HepG2 (cell line): Measurements from ENCODE around the gene C1GALT1C1. TPM values are rescaled to one million over a fixed set of nuclear protein-coding genes. Genes with fewer than 3 reads are reported as not detected.
A peak's percentile ranks its signal among the peaks of the same experiment; 100 is the strongest.

ENCODE experiments used
- ATF7 ChIP-seq, 2 experiments: fragments of 450-650 bp in 1 of 2; sonication (generic) in 1 of 2; formaldehyde crosslinking in 1 of 2; IDR thresholded peaks; 2 replicates each; pipeline versions ENCODE4 v1.4.0 to v1.6.1; 2016 to 2020; ENCODE audit warnings: antibody characterized with exemption in 1 of 2, mild to moderate bottlenecking in 1 of 2, missing genetic modification reagents in 1 of 2
- EED ChIP-seq: sonication (generic); formaldehyde crosslinking; IDR thresholded peaks from 2 replicates; pipeline ENCODE4 v1.5.0; 2020; ENCODE audit warnings: mild to moderate bottlenecking, missing genetic modification reagents
- FIP1L1 ChIP-seq: fragments of 200-400 bp; formaldehyde crosslinking; IDR thresholded peaks from 2 replicates; pipeline ENCODE4 v1.6.1; 2018; ENCODE audit warnings: low read depth, mild to moderate bottlenecking, low read length, moderate library complexity, borderline replicate concordance; ENCODE audit not compliant: insufficient read depth
- GATA4 ChIP-seq: sonication (generic); IDR thresholded peaks from 2 replicates; pipeline ENCODE4 v1.6.1; 2016; ENCODE audit warnings: antibody characterized with exemption, low read depth, borderline replicate concordance
- MED1 ChIP-seq: sonication (generic); formaldehyde crosslinking; IDR thresholded peaks from 2 replicates; pipeline ENCODE4 v1.4.0; 2020; ENCODE audit warnings: missing genetic modification reagents
- MED13 ChIP-seq: sonication (generic); formaldehyde crosslinking; IDR thresholded peaks from 2 replicates; pipeline ENCODE4 v1.5.0; 2020; ENCODE audit warnings: missing genetic modification reagents
- NCOR1 ChIP-seq: fragments of 200-600 bp; sonication (generic); IDR thresholded peaks from 2 replicates; pipeline ENCODE4 v1.7.0; 2017; ENCODE audit warnings: antibody characterized with exemption, low read length, borderline replicate concordance
- PHF21A ChIP-seq: sonication (generic); formaldehyde crosslinking; IDR thresholded peaks from 2 replicates; pipeline ENCODE4 v1.5.0; 2020; ENCODE audit warnings: mild to moderate bottlenecking, missing genetic modification reagents
- RARG ChIP-seq: sonication (generic); formaldehyde crosslinking; IDR thresholded peaks from 2 replicates; pipeline ENCODE4 v1.4.0; 2020; ENCODE audit warnings: low read depth, mild to moderate bottlenecking, missing genetic modification reagents
- RBFOX2 ChIP-seq: fragments of 200-400 bp; formaldehyde crosslinking; IDR thresholded peaks from 2 replicates; pipeline ENCODE4 v1.6.1; 2017; ENCODE audit warnings: low read depth, mild to moderate bottlenecking, low read length
- ZNF17 ChIP-seq: sonication (generic); formaldehyde crosslinking; IDR thresholded peaks from 2 replicates; pipeline ENCODE4 v1.5.0; 2020; ENCODE audit warnings: mild to moderate bottlenecking, missing genetic modification reagents
- ZNF20 ChIP-seq: sonication (generic); formaldehyde crosslinking; IDR thresholded peaks from 2 replicates; pipeline ENCODE4 v1.4.0; 2020; ENCODE audit warnings: mild to moderate bottlenecking, moderate library complexity, missing genetic modification reagents
- ZNF331 ChIP-seq: sonication (generic); formaldehyde crosslinking; IDR thresholded peaks from 2 replicates; pipeline ENCODE4 v1.4.0; 2020; ENCODE audit warnings: missing genetic modification reagents
- ZNF441 ChIP-seq: sonication (generic); formaldehyde crosslinking; IDR thresholded peaks from 2 replicates; pipeline ENCODE4 v1.7.0; 2021; ENCODE audit warnings: missing genetic modification reagents, borderline replicate concordance
- ZNF724P ChIP-seq: sonication (generic); formaldehyde crosslinking; IDR thresholded peaks from 2 replicates; pipeline ENCODE4 v1.8.0; 2022; ENCODE audit warnings: missing genetic modification reagents, borderline replicate concordance
- polyA plus RNA-seq, 8 experiments: library from polyadenylated mRNA; depleted of rRNA in 3 of 8; stranded (reverse) in 7 of 8; unstranded in 1 of 8; fragments of >200 nt; fragmentation: Illumina TruSeq in 4 of 8; extraction: Trizol in 4 of 8; gene quantifications; 2 replicates each; pipeline versions ENCODE4 v1.2.1 to v1.2.3, GENCODE V29; 2011 to 2016; ENCODE audit warnings: low read depth in 4 of 8, missing spikeins in 1 of 8, mixed read lengths in 1 of 8; ENCODE audit not compliant: insufficient read depth in 1 of 8
- total RNA-seq, 5 experiments: library from RNA; depleted of rRNA; stranded (reverse); fragments of >200 nt; fragmentation: Illumina TruSeq; extraction: Trizol; gene quantifications; 2 replicates each; pipeline ENCODE4 v1.2.3, GENCODE V29; 2016; ENCODE audit warnings: low read depth in 1 of 5
- TF ChIP-seq, protein P1 (sequence below): sonication (generic); formaldehyde crosslinking; IDR thresholded peaks from 2 replicates; pipeline ENCODE4 v1.5.1; 2020; ENCODE audit warnings: mild to moderate bottlenecking, moderate library complexity, missing genetic modification reagents
- TF ChIP-seq, protein P2 (sequence below): sonication (generic); formaldehyde crosslinking; IDR thresholded peaks from 2 replicates; pipeline ENCODE4 v1.4.0; 2020; ENCODE audit warnings: missing genetic modification reagents
- TF ChIP-seq, protein P3 (sequence below): sonication (generic); formaldehyde crosslinking; IDR thresholded peaks from 2 replicates; pipeline ENCODE4 v1.4.0; 2020; ENCODE audit warnings: missing genetic modification reagents
- TF ChIP-seq, protein P4 (sequence below): sonication (generic); formaldehyde crosslinking; IDR thresholded peaks from 2 replicates; pipeline ENCODE4 v1.4.0; 2020; ENCODE audit warnings: mild to moderate bottlenecking, missing genetic modification reagents
- TF ChIP-seq, protein P5 (sequence below): sonication (generic); formaldehyde crosslinking; IDR thresholded peaks from 2 replicates; pipeline ENCODE4 v1.8.1; 2023; ENCODE audit warnings: mild to moderate bottlenecking, moderate library complexity, missing genetic modification reagents

The C1GALT1C1 gene
- total and polyA plus RNA-seq, 2 of the 13 experiments (the other 11 are each of a cell fraction or from before 2014, with no cell fraction given) = 26.3 to 31.9 TPM

DNA sequence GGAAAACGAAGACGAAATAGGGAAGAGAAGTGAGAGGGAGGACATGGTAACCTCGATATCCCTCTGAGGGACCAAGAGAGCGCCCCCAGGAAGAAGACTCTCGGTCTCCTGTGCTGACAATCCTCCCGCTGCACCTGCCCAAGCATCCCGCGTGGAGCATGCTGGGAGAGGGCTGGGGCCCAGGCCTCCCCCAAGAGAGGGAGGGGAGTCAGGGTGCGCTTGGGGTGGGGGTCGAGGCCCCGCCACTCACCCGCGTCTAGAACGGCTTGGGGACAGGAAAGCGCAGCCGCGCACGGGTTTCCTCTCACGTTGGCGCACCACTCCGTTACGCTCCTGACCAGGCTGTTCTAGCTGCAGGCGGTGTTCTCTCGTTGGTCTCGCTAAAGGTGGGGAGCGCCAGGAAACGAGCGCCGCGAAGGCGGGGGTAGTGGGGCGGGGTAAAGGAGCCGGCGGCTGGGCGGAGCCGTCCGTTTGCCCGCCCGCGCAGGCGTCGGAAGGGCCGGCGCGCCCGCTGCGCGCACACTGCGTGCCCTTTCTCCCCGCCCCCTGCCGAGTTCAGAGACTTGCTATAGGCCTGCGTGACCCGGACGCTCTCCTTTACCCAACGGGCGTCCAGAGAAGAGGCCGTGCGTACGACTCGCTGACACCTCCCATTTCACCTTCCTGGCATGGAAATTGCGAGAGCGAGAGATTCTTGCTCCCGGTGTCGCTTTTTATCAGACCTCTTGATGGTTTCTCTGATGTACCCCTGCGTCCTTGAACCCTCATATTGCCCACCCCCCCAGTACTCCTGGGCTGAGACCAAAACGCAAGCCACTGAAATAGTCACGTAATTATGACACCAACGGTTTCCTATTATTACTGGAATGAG is at the start of gene C1GALT1C1 (continued):
- TF ChIP-seq, protein P1, sequence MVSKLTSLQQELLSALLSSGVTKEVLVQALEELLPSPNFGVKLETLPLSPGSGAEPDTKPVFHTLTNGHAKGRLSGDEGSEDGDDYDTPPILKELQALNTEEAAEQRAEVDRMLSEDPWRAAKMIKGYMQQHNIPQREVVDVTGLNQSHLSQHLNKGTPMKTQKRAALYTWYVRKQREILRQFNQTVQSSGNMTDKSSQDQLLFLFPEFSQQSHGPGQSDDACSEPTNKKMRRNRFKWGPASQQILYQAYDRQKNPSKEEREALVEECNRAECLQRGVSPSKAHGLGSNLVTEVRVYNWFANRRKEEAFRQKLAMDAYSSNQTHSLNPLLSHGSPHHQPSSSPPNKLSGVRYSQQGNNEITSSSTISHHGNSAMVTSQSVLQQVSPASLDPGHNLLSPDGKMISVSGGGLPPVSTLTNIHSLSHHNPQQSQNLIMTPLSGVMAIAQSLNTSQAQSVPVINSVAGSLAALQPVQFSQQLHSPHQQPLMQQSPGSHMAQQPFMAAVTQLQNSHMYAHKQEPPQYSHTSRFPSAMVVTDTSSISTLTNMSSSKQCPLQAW (CRISPR knock-in tag) = peak; percentile 54
- TF ChIP-seq RARG (CRISPR knock-in tag) = no peak
- TF ChIP-seq, protein P2, sequence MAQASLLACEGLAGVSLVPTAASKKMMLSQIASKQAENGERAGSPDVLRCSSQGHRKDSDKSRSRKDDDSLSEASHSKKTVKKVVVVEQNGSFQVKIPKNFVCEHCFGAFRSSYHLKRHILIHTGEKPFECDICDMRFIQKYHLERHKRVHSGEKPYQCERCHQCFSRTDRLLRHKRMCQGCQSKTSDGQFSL (CRISPR knock-in tag) = no peak
- TF ChIP-seq PHF21A (CRISPR knock-in tag) = peak; percentile 82; the same call in 1 of the 2 replicates
- TF ChIP-seq ZNF20 = no peak
- TF ChIP-seq NCOR1 = no peak
- TF ChIP-seq RBFOX2 = peak; percentile 83
- no peak for TF ChIP-seq ZNF724P
- TF ChIP-seq ZNF17 (CRISPR knock-in tag) = no peak
- TF ChIP-seq, protein P3, sequence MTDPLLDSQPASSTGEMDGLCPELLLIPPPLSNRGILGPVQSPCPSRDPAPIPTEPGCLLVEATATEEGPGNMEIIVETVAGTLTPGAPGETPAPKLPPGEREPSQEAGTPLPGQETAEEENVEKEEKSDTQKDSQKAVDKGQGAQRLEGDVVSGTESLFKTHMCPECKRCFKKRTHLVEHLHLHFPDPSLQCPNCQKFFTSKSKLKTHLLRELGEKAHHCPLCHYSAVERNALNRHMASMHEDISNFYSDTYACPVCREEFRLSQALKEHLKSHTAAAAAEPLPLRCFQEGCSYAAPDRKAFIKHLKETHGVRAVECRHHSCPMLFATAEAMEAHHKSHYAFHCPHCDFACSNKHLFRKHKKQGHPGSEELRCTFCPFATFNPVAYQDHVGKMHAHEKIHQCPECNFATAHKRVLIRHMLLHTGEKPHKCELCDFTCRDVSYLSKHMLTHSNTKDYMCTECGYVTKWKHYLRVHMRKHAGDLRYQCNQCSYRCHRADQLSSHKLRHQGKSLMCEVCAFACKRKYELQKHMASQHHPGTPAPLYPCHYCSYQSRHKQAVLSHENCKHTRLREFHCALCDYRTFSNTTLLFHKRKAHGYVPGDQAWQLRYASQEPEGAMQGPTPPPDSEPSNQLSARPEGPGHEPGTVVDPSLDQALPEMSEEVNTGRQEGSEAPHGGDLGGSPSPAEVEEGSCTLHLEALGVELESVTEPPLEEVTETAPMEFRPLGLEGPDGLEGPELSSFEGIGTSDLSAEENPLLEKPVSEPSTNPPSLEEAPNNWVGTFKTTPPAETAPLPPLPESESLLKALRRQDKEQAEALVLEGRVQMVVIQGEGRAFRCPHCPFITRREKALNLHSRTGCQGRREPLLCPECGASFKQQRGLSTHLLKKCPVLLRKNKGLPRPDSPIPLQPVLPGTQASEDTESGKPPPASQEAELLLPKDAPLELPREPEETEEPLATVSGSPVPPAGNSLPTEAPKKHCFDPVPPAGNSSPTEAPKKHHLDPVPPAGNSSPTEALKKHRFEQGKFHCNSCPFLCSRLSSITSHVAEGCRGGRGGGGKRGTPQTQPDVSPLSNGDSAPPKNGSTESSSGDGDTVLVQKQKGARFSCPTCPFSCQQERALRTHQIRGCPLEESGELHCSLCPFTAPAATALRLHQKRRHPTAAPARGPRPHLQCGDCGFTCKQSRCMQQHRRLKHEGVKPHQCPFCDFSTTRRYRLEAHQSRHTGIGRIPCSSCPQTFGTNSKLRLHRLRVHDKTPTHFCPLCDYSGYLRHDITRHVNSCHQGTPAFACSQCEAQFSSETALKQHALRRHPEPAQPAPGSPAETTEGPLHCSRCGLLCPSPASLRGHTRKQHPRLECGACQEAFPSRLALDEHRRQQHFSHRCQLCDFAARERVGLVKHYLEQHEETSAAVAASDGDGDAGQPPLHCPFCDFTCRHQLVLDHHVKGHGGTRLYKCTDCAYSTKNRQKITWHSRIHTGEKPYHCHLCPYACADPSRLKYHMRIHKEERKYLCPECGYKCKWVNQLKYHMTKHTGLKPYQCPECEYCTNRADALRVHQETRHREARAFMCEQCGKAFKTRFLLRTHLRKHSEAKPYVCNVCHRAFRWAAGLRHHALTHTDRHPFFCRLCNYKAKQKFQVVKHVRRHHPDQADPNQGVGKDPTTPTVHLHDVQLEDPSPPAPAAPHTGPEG = 0 out of 2 replicates have a peak, but pooled peaks have one; percentile 26
- no peak for TF ChIP-seq MED13 (CRISPR knock-in tag)
- TF ChIP-seq, protein P4, sequence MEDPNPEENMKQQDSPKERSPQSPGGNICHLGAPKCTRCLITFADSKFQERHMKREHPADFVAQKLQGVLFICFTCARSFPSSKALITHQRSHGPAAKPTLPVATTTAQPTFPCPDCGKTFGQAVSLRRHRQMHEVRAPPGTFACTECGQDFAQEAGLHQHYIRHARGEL (CRISPR knock-in tag) = no peak
- no peak for TF ChIP-seq ZNF331
- peak; percentile 56 for TF ChIP-seq MED1 (CRISPR knock-in tag)
- TF ChIP-seq ZNF441 (CRISPR knock-in tag) = no peak
- no peak for TF ChIP-seq GATA4
- TF ChIP-seq ATF7 (IDR thresholded peaks at IDR 0.05) = no peak
- TF ChIP-seq ATF7 (CRISPR knock-in tag; IDR thresholded peaks at IDR 0.05) = no peak
- TF ChIP-seq EED = no peak
- TF ChIP-seq, protein P5, sequence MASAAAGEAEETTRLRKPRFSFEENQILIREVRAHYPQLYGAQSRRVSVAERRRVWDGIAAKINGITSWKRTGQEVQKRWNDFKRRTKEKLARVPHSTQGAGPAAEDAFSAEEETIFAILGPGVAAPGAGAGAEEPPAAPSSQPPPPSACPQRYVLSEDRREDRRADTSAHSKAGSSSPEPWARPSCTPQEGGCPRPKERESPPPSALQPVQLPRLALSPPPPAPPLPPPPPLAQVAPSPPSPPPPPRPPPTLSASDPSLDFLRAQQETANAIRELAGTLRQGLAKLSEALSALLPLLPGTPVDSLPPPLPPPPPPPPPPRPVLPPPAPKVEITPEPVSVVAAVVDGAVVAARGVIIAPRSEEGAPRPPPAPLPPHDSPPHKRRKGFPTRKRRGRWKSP = no peak
- TF ChIP-seq FIP1L1 = no peak
